ENCODE results near the gene PLCL2.
A peak's percentile ranks its signal among the peaks of the same experiment; 100 is the strongest.

Gene PLCL2

DNA sequence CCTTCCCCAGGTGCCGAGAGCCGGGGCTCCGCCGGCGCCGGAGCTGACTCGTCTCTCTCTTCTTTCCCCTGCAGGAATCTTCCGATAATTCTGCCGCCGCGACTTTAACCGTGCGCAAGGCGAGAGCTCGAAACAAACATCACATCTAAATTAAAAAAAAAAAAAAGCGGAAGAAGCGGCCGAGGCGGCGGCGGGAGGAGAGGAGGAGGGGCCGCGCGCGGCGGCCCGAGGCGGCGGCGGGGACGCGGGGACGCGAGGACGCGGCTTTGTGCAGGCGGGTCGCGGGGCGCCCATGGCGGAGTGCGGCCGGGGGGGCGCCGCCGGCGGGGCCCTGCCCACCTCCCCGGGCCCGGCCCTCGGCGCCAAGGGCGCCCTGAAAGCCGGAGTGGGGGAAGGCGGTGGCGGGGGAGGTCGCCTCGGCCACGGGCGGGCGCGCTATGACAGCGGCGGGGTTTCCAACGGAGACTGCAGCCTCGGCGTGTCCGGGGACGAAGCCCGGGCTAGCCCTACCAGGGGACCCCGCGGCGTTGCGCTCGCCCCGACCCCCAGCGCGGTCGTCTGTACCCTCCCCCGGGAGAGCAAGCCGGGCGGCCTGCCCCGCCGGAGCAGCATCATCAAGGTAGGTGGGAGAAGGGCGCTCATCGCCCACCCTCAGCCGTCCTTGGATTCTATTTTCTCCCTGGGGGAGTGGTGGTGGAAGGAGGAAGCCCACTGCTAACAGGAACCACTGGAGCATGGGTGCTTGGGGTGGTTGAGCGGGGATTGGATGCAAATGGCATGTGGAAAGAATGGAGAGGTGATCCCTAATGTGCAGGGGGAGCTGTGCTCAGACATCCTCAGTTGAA lies at the start of gene PLCL2:
Gene PLCL2, plus strand, starts transcription at position 208 of the 845 bp plus-strand sequence. Its CDS starts 85 bp downstream, at position 293.
- peak; percentile 82 for DNase-seq

DNA sequence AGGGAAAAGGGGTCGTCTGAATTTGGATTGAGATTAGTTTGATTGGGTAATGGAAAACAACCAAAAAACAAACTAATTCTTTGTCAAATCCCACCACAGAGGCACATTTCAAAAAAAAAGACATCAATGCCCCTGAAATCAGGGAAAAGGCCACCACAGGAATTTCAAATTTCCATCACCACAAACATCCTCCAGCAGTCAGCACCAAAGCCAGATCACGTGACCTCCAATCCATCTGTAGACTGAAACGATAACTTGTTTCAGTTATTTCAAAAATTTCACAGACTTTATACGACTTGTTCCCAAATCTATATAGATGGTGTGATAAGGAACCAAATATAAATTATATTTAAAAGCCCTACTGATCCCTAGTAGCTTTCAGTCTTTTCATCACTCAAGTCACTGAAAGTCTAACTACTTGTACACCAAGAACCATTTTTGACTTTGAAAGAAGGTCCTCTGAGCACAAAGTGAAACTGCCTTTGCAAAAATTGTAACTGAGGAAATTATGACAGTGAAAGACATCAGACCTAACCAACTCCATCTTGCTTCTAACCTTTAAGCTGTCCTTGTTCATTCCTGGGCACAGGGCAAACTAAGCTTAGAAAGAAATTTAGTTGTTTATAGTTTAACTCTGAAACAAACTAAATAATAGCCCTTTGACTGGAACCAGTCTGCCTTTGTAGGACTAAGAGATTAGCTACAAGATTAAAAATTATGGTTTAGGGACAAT lies 48.1 kb upstream of the PLCL2 start:
- DNase-seq, result no peak

DNA sequence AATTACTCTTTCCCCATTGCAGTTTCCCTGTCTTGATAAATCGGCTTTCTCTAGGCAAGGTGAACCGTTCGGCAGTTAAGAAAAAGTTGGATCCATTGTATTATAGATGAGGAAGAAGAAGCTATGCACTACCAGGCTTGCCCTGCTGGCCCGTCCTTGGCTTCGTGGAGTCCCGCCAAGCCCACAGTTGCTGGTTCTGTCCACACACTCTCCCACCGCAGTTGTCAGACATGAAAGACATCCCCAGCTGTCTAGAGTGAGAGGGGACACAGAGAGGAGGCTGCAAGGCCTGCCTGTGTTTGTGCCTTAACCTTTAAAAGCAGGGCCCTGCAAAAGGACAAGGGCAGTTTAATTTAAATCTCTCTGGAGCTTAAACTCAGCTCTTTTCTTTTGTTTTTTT lies 47.2 kb upstream of the PLCL2 start:
- no peak for DNase-seq

DNA sequence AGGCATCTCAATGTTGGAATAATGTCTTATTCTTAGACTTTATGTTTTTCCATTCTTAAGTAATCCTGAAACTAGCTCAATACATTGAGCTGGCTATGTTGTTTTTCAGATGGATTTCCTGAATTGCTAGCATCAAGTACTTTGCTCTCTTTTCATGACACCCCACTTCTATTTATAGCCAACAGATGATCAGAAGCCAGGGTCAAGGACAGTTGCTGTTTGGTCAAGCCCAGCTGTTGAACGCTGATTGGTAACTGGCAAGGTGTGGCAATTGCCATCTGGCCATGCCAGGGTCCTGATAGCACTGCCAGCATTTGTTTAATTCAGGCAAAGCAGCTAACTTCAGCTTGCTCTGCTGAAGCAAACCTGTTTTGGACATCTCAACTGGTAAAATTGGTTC lies 46.2 kb upstream of the PLCL2 start:
- DNase-seq, result no peak

DNA sequence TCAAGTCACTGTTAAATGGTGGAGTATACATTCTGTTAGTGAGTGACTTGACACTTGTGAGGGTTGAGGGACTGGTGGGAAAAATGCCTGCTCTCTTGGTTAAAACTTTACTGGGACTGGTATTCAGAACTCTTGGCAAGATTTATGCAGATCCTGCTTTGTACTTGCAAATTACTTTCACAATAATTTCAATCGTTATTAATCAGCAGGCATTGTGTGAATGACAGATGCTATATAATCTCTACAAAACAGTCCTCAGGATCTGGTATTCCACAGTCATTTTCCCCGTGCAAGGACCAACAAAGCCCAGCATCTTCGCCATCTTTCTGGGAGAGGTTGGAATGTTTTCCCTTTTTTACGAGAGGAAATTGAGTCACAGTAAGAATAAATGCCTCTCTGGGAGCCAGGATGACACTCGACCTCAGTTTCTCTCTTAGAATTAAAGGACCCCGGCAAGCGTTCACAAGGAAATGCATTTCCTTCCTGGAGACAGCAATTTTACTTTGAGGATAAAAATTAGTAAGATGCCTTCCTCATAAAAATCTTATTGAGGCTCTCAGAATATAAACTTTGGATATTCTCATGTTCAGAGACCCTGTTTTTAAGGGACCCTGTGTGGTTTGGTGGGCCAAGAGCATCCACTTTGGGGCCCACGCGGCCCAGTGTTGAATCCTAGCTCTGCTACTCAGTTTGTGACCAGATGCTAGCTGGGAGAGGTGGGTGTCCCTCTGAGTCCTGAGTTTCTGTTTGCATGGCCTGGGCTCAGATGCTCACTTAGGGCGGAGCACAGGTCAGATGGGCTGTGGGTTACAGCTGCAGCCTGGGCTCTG lies 45.3 kb upstream of the PLCL2 start:
- no peak for DNase-seq

DNA sequence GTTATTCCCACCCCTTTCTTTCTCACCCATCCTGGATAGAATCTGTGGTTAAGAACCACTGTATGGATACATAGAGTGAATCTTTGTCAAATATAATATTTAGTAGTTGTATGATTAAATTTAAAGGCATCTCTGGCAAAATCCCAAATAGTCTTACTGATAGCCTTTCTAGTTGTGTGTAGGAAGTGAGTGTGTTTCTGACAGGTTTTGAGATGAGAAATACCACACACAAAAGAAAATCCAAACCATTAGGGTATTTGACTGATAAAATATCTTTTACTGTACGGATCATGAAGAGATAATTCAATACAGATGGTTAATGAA lies 44.7 kb upstream of the PLCL2 start:
- no peak for DNase-seq

DNA sequence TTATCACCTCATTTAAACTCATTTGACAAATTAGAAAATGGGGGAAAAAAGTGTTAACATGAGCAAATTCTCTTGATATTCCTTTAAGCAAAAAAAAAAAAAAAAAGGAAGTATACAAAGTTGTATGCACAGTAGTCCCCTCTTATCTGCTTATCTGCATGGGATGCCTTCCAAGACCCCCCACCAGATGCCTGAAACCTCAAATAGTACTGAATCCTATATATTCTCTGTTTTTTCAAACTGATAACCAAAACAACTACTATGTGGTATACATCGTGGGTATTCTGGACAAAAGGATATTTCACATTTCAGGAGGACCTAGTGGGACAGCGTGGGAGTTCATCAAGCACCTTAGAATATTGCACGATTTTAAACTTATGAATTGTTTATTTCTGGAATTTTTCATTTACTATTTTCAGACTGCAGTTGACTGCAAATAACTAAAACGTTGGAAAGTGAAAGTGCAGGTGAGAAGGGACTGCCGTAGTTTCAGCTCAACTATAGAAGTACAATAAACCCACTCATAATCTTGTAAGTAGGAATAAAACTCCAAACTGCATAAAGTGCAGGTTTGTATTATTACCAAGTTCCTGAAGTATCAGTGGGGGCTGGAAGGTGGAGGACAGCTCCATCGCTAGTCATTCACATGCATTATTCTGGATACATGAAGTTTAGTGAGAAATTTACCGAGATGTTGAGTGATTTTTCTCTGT lies 43.6 kb upstream of the PLCL2 start:
- peak; percentile 47 for DNase-seq

DNA sequence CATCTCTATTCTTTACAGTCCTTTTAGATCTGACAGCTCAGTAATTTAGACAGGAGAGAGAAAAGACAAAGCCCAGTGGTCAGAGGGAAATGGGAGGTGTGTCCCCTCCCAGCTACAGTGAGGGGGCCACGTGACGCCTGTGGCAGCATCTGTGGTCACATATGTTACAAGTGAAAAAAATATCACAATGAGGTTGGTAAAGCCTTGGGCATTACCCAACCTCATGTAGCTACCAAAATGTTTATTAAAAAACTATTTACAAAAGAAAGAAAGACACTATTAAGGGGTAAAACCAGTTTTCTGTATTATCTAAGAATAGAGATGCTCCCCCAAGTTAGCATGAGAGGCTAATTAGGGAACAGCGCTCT lies 42.9 kb upstream of the PLCL2 start:
- DNase-seq, result peak; percentile 55

DNA sequence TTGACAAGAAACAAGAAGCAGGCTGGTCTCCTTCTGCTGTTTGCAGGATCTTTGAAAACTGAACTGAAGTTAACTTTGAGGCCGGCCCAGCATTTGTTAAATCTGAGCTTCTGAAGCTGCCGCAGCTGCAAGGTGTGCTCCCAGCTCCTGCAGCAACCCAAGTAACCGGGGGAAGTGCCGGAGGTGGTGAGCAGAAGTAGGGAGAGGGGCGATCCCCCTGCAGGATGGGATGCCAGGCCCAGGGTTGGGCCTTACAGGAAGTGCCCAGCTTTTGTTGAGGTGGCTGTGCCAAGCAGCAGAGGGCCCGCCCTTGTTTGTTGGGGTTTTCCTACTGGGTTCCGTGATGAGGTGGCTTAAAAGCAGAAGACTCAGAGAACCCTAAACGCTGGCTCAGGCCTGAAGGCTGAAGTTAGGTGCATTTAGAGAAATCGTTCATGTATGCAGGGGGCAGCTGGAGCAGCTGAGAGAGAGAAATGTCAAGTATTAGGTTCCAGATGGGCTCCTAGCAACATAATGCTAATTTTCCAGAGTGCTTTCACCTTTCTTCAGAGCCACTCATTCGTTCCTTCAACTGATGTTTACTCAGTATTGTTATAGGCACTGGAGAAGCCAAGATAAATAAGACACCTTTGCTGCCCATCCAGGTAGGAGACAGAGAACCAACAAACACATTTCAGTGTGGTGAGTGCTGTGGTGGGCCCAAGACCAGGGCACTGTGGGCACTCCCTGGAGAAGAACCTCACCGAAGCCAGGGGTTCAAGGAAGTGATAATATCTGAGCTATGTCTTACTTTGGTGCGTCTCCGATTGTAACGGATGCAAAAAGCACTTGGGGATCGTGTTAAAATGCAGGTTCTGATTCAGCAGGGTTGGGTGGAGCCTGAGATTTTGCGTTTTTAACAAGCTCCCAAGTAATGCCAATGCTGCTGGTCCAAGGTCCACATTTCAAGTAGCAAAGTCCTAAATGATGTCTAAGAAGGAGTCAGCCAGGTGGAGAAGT lies 42.2 kb upstream of the PLCL2 start:
- no peak for DNase-seq

DNA sequence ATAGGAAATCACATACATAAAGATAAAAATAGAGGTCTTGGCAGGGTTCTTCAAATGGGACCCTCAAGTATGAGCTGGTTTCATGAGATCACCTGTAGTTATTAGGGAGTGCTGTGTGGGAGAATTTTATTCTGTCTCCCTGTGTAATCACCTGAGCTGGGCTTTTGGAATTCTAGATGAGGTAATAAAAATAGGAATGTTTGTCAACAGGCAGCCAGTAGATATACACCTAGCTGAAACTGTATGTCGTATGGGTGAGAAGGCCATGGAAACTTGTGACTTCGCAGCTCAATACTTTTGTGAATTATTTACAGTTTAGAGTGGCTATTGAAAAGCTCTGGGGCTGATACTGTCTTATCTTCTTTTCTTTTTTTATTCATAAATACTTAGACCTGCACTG lies 40.5 kb upstream of the PLCL2 start:
- no peak for DNase-seq

DNA sequence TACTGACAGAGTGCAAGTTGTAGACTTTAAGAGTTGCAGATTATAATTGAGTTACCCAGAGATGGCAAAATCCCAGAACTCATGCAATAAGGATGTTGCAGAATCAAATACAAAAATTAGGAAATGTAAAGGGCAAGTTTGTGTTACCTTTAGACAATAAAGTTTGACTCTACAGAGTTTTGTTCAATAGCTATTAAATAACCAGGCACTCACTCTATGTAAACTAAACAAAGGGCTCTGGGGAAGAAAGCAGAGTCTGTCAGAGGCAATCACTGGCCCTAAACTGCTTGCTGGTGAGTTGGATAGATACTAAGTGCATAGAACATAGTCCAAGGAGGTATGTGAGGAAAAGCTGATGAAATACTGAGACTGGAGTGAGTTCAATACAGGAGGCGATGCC lies 40.0 kb upstream of the PLCL2 start:
- DNase-seq, result no peak

DNA sequence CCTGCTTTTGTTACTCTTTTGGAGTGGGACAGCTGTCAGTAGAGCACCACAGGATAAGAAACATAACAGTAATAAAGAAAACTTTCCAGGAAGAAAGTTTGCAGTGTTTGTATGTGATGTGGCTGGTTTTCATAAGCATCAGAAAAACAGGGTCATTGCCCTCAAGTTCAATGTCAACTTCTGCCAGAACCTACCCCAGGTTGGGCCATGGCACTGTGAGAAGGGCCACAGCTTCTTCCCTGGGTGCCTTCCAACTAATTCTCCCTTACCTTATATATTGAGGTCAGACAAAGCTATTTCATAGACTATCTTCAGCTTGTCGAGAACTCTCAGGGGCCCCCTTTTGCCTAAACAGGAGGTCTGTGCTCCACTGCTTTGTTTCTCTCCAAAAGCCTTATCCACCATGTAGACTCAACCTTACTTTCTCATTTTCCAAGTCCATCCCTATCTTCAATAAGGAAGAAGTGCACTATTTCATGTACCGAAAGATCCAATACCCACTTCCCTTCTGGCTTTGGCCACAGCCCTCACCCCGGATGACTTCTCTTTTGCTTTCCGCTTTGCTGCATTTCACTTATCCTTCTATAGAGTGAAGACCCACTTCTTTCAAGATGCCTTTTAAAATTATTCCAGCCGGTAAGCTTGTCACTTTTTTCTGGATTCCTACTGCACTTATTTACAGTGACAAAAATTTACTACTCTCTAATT lies 38.2 kb upstream of the PLCL2 start:
- DNase-seq, result no peak

DNA sequence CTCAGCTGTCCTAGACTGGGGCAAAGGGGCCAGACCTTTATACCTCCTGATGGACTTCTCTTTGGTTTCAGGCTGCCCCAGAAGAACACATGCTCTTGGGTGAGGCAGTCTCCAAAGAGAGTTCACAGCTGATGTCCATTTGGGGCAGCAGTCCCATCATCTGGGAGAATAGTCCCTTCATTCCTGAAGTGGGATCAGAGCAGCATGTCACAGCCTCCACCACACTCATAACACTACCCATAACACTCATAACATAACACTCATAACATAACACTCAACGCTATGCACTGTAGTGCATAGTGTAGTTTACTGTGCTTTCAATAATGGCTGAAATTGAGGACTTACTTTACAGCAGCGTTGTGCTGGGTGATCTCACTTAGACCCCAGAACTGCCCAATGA lies 36.7 kb upstream of the PLCL2 start:
- DNase-seq, result no peak

DNA sequence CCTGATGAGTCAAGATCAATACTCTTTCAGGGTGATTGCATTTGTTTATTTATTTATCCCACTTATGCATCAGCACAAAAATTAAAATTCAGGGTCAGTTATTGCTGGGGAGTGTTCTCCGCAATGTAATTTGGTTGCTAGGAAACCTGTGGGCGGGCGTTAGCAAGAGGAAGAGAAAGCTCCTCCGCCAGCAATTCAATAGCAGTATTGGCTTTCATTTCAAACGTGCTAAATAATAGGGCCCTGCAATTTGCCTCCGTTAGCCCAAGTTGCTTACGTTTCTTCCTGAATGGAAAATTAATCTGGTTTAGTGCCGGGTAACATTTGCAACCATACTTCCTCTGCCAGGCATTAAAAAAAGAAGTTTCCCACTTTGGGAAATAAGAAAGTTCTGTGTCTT lies 35.5 kb upstream of the PLCL2 start:
- DNase-seq, result peak; percentile 8

DNA sequence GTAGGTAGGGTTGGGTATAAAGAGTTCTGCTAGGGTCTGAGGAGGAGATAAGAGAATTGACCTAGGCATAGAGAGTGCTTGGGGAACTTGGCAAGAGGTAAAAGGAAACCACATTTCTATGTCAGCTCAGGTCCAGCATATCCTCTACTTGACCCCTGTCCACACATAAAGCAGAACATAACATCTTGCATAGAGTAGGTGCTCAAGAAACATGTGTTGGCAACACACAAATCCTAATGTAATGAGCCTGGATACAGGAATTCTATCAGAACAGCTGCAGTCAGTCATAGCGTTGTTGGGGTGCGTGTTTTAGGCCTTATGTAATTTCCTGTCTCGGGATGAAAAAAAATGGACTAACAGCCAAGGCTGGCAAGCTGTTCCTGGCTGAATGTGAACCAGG lies 35.0 kb upstream of the PLCL2 start:
- peak; percentile 18 for DNase-seq

DNA sequence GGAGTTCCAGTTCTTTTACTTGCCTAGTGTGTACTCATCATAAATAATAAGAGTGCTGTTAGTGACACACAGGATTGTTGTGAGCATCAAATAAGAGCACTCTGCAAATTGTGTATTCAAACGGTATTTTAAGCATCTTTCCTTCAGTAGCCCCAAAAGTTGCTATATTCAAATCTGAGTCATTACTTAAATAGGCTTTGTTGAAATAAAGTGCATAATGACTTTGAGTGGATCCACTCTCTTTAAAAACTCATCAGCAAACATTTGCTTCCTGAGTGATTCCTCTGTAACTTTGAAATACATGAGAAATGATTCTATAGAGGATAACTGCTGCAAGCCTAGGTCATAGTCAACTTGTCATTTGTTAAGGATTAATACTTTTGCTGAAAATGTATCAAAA lies 29.3 kb upstream of the PLCL2 start:
- DNase-seq, result no peak

DNA sequence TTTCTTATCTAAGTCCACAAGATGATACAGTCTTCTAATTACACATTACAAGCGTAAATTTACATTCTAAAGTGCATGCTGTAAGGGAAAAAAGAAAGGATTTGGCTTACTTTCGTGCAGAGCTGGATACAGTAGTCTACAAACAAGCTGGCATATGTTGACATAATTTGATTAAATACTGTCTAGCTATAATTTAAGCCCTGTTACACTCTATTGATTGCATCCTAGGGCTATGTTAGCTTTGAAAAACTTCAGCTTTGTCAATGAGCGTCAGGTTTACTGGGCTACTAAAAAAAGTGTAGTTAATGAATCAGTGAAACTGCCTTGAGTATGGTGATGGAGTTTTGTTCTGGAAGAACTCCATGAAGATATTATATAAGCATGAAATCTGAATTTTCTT lies 24.5 kb upstream of the PLCL2 start:
- DNase-seq, result no peak

DNA sequence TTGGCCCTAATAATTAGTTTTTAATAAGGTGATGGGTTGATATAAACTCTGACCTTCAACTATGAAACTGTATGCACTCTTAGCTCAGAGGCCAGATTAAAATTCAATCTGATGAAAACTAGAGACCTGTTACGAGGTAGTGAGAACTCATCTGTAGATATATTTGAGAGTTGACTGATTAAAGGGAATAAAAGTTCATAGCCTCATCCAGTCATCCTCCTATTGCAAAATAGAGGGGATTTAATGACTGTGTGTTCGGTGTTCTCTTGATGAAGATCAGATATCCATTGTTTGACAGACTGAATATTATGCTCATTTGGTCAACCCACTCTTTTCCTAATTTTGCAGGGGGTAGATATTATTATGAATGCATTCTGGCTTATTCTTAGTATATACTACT lies 23.3 kb upstream of the PLCL2 start:
- DNase-seq, result no peak

DNA sequence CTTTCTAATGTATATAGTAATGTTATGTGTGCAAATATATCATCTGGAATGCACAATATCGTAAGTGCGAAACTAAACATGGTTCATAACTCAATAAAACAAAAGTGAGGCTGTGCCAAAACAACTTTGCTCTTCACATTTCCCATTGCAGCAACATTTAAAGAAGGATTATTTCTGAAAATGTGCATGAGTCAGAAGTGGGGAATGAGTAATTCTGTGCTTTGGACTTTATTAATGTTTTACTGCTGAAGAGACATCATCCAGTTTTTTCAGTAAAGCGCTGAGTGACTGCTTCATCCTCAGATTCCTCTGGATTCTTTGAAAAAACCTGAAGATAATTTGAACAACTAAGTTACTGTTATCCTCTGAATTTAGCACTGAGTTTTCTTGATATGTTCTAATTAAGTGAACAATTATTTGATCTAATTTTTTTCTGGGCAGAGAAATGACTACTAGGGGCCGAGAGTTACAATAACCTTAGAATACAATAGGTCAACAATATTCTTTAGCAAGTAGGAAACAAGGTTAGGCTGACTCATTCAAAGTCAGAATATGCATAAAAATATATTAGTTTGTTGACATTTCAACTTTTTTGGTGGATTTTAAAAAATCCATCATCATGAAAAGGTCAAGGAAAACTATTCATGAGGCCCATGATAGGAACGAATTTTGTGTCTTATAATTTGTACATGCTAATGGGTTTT lies 20.0 kb upstream of the PLCL2 start:
- DNase-seq, result no peak

DNA sequence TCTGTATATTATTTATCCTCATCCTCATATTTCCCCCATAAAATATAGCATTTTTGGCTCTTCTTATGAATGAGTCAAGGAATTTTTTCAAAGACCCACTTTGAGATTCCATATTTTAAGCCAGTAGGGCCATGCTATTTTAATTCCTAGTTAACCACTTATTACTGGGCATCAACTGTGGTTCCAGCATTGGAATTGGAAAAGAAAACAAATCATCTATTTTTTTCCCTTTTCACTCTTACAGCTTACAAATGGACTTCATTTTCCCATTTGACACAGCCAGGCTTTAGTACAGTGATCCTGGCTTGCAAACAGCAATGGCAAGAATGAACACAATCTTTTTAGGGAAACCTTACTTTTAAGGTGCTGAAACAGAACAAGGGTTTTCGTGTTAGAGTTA lies 19.4 kb upstream of the PLCL2 start:
- DNase-seq, result no peak
